Skin epidermis (tissue), 12 donors: ENCODE measurements around the gene PMEL.
A peak's percentile ranks its signal among the peaks of the same experiment; 100 is the strongest.
"Not testable (repeated sequence)": the region's sequence is repeated elsewhere in the genome, so short reads cannot be mapped to it uniquely, and the experiment has no call there.

Experiments
- H3K27ac ChIP-seq, 21 experiments: fragments of 200-600 bp; sonication (generic) in 11 of 21; one replicate each; pipeline ENCODE4 v1.5.0; 2020; ENCODE audit warnings: mild to moderate bottlenecking in 3 of 21, inconsistent platforms in 2 of 21, moderate library complexity in 2 of 21
- H3K4me3 ChIP-seq, 7 experiments: fragments of 200-600 bp; sonication (generic) in 2 of 7; one replicate each; pipeline ENCODE4 v1.5.0; 2020; ENCODE audit warnings: inconsistent platforms in 2 of 7, mild to moderate bottlenecking in 2 of 7, moderate library complexity in 1 of 7

Gene PMEL

DNA sequence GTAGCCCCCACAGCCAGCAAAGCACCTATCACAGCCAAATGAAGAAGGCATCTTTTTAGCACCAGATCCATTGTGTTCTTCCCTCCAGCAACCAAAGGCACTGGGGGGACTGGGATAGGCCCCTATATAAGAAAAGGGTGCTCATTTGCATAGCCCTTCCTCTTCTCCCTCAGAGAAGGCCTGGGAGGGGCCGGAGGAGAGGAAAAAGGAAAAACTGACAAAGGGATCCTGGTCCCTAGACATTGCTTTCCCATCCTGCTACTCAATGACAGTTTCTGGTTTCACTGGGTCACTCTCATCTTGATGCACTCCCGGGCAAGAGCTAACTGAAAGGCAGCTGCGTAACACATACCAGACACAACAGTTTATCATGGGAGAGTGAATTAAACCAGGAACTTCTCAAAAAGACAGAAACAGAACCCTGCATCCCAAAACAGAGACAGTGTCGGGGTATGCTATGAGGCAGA lies at the start of gene PMEL:
Gene PMEL (minus strand): TSS at position 102 of the 467 bp plus-strand sequence. CDS start 31 bp downstream, at position 71.
- Histone ChIP-seq H3K4me3 (peak within 1 kb of the TSS; percentile 56 to 91 (median 75)), H3K27ac (peak within 1 kb of the TSS; percentile 64 to 93 (median 81))

DNA sequence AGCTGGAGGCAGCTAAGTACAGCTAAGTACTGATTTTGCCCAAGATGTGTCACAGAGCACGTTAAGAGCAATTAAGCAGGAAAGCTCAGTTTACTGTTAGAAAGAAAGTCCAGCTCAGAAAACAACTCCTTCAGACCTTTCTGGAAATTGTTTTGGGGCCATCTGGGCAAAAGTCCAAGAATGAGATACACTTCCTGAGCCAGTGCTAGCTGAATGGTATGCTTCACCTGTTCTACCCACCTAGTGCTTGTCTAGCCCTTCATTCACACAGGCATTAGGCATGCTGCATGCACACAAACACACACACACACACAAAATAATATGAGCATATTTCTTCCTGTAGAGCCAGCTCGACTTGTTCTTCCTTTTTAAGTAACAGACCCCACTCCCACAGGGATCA lies 48.4 kb upstream of the PMEL start:
- H3K4me3 ChIP-seq = no peak overlapping the region
- no peak overlapping the region for H3K27ac ChIP-seq

DNA sequence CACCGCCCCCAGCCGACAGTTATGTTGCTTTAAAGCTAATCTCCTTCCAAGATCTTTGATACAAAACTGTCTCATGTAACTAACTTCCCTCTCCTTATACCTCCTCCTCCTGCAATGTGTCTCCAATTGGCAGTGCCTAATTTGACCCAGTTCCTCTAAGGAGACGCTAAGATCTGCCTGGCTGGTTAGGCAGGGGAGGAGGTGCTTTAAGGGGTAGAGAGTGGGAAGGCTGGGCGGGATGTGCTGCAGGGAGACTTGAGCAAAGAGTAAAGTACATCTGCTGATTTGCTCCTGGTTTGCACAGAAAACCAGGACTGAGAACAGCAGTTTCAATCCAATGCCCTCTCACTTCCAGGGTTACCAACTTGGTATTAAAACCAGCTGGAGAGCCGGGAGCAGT lies 47.6 kb upstream of the PMEL start:
- Histone ChIP-seq H3K4me3 (no peak overlapping the region), H3K27ac (no peak overlapping the region)

DNA sequence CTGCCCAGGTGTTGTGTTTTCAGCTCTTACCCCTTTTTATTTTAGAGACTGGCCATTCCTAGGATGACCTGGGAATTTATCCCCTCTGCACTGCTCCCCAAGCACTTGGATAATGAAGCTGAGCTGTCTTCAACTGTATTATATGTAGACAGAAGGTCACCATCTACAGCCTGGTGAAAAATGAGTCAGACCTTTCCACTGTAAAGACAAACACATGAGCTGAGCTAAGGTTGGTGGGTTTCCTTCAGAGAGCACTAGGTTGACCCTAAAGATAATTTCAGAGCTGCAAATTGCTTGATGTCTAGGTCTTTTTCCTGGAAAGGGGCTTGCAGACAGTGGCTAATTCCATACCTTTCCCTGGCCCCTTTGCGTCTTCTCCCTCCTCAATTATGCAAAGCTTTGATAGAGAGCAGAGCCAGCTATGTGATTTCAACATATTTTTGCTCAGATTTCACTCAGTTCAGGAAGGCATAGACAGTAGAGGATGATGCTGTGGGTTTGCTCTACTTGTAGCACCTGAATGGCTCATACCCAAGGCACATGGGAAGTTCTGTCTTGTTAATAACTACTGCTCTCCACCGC lies 45.8 kb upstream of the PMEL start:
- Histone ChIP-seq H3K4me3 (no peak overlapping the region), H3K27ac (no peak overlapping the region)

DNA sequence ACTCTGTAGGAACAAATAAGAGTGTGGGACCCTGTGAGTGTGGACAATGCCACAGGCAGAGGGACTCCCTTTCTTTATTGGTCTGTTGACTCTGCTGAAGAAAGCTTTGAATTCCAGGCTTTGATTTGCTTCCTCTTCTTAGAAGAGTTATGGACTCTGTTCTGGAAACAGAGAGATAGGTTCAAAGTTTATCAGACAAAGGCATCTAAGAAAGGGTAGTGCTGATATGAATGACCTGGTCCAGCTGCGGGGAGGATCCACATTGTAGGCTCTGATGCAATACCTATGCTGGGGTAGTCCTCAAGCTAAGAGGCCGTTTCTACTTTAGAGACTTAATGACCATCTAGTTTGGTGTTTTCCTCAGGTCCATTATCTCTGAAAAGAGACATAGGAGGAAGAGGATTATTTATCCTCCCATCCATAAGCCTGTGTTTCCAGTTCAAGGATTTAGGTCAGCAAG lies 44.3 kb upstream of the PMEL start:
- no peak overlapping the region for H3K4me3 ChIP-seq
- H3K27ac ChIP-seq = no peak overlapping the region

DNA sequence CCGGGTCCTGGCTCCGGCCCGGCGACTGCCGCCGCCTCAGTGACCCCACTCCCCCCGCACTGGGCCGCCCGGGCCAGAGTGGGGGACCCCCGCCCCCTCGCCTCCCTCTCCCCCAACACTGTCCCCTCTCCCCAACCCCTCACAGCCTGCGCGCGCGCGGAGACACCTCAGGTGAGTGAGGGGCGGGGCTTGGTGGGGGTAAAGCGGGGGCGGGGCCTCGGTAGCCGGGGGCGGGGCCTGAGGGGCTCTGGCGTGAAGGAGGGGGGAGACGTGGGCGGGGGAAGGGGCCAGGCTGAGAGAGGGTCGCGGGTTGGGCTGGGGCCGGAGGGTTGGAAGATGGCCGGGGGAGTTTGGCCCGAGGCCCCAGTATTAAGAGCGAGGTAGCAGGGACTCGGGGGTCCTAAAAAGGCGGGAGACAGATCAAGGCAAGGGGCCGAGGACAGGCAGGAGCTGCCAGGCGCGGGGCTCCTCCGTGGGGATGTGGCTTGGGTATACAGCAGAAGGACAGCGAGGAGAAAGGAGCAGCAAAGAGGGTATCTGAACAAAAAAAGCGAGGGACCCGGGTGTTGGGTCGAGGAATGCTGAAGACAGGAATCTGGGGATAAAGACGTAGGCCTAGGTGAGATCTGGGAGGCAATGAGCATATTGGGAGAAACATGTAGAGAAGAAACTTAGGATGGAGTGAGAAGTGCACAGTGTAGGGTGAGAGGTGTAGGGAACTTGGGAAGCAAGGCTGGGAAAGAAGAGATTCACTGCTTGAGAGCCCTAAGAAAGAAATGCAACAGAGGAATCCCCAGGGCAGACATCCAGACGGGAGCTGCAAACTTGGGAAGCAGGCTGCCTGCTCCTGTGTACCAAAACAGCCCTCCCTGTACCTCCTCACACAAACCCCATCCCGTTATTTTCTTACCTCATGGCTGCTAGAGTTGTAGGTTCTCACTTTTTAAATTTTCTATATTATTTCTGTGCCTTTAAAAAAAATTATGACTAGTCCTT lies 42.0 kb upstream of the PMEL start:
- Histone ChIP-seq H3K27ac (peak overlapping the region; percentile 65 to 97 (median 91)), H3K4me3 (peak overlapping the region; percentile 67 to 95 (median 83))

DNA sequence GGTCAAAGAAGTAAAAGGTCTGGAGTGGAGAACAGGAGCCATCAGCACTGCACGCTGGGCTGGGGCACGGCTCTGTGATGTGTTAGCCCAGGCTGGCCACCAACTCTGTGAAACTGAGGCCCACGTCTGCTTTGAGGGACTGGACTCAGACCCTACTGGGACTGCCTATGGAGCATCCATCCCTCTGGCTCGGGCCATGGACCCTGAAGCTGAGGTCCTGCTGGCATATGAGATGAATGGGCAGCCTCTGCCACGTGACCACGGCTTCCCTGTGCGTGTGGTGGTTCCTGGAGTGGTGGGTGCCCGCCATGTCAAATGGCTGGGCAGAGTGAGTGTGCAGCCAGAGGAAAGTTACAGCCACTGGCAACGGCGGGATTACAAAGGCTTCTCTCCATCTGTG lies 38.4 kb upstream of the PMEL start:
- H3K4me3 ChIP-seq = no peak overlapping the region

DNA sequence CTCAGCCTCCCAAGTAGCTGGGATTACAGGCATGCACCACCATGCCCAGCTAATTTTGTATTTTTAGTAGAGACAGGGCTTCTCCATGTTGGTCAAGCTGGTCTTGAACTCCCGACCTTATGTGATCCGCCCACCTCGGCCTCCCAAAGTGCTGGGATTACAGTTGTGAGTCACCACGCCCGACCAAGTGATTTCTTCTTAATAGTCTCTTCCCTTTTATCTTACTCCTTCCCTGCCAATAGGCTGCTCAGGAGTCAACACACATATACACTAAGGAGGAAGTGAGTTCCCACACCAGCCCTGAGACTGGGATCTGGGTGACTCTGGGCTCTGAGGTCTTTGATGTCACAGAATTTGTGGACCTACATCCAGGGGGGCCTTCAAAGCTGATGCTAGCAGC lies 37.5 kb upstream of the PMEL start:
- not testable (repeated sequence) for H3K4me3 ChIP-seq, H3K27ac ChIP-seq

More for the DNA sequence above, 38.4 kb upstream of the PMEL start:
- H3K27ac ChIP-seq = no peak overlapping the region

DNA sequence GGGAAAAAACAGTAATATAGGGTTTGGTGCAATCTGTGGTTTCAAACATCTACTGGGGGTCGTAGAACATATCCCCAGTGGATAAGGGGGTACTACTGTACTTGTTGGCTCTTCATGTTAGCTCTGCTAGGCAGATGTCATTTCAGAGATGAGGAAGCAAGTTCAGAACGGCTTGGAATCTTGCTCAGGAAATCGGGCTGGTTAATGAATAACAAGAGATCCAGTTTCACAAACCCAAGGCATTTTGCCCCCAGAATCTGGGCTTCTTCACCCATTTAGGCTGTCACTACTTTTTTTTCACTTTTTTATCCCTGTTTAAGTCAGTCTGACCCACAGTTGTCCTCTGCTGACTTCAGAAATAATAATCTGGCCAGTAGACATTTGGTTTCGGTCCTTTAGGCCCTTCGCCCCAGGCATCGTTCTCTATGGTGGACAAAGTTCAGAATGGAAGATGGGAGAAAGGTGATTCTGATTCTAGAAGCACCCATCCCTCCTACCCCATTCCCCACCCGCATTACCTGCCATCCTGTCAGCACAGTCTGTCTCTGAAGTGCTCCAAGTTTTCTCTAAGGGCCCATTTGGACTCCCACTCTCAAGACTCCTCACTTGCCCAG lies 35.8 kb upstream of the PMEL start:
- Histone ChIP-seq H3K4me3 (no peak overlapping the region), H3K27ac (no peak overlapping the region)

DNA sequence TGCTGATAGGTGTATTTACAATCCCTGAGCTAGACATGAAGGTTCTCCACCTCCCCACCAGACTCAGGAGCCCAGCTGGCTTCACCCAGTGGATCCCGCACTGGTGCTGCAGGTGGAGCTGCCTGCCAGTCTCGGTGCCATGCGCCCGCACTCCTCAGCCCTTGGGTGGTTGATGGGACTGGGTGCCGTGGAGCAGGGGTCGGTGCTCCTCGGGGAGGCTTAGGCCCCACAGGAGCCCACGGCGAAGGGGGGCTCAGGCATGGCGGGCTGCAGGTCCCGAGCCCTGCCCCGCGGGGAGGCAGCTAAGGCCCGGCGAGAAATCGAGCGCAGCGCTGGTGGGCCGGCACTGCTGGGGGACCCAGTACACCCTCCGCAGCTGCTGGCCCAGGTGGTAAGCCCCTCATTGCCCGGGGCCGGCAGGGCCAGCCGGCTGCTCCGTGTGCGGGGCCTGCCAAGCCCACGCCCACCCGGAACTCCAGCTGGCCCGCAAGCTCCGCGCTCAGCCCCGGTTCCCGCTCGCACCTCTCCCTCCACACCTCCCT lies 34.2 kb upstream of the PMEL start:
- Histone ChIP-seq H3K4me3 (peak overlapping the region in 1 of 7 experiments; percentile 23), H3K27ac (peak overlapping the region in 1 of 21 experiments; percentile 42)

DNA sequence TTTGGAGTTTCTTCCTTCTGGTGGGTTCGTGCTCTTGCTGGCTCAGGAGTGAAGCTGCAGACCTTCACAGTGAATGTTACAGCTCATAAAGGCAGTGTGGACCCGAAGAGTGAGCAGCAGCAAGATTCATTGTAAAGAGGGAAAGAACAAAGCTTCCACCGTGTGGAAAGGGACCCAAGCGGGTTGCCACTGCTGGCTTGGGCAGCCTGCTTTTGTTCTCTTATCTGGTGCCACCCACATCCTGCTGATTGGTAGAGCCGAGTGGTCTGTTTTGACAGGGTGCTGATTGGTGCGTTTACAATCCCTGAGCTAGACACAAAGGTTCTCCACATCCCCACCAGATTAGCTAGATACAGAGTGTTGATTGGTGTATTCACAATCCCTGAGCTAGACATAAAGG lies 33.7 kb upstream of the PMEL start:
- H3K27ac ChIP-seq, H3K4me3 ChIP-seq: not testable (repeated sequence)

DNA sequence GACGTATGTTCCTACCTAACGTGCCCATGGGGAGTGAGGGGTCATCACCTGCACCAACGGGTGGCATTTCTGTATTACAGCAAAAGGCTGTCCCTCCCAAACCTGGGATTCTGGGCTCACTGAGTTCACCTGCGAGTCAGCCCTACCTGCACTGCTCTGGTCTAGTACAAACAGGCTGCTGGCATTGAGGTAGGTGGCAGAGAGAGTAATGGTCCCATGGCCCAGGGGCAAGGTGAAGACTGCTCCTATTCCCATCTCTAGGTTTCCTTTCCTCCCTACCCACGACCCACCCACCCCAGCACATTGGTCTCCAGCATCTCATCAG lies 31.7 kb upstream of the PMEL start:
- peak overlapping the region in 18 of 21 experiments; percentile 25 to 80 (median 68) for H3K27ac ChIP-seq
- H3K4me3 ChIP-seq = peak overlapping the region; percentile 38 to 51 (median 41)

DNA sequence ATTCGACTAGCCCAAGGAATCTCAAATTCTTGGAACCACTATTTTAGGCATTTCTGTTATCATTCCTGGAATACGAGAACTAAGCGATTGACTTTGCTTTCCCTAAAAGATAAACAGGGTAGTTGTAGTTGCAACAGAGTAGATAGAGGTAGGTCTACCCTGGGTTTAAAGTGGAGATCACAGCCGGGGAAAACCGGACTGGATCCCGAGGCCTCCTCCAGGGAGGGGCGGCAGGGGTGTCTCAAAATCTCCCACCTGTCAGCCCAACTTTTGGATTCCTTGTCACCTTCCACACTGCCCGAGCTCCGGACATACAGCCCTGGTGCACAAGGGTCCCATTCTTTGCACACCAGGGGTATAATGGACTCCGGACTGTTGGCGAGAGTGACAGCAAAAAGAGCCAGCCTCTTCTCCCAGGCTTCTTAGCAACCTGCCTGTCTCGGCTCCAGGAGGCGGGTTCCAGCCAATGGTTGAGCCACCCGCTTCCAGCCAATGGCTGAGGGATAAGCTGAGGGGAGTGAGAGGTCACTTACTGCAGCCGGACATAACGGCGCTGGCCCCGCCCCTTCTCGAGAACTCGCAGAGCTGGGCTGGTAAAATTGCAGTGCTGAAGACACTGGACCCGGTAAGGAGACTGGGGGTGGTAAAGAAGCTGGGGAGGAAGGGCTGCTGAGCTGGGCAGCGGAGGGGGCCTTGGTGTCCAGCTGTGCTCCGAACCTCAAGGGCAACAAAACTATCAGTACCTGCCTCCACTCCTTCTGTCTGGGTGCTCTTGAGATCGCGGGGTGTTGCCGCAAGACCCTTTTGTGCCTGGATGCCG lies 31.1 kb upstream of the PMEL start, which contains the start of gene SUOX:
Gene SUOX (plus strand): TSS at position 562 of the 820 bp plus-strand sequence. CDS start 4,946 bp downstream, outside the sequence.
- Histone ChIP-seq H3K27ac (peak within 1 kb of the TSS; percentile 34 to 80 (median 67)), H3K4me3 (peak within 1 kb of the TSS; percentile 38 to 51 (median 41))

DNA sequence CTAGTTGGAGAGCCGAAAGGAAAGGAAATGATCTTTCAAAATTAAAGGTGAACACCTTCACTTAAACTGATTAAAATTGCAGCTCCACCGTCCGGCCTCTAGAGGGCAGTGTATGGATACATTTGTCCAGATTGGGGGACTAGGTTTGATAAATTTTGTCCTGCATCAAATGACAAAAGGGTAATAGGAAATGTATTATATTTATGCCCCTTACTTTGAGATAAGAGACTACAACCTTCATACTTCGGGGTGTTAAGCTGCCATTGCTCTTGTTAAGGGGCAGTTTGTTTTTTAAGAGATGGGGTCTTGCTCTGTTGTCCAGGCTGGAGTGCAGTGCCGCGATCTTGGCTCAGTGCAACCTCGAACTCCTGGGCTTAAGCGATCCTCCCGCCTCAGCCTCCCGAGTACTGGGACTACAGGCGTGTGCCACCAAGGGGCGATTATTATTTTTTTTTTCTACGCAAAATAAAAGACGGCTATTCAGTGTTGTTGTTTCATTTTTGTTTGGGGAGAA lies 30.4 kb upstream of the PMEL start:
- H3K4me3 ChIP-seq = peak overlapping the region; percentile 38 to 51 (median 41)
- peak overlapping the region in 18 of 21 experiments; percentile 18 to 76 (median 52) for H3K27ac ChIP-seq

DNA sequence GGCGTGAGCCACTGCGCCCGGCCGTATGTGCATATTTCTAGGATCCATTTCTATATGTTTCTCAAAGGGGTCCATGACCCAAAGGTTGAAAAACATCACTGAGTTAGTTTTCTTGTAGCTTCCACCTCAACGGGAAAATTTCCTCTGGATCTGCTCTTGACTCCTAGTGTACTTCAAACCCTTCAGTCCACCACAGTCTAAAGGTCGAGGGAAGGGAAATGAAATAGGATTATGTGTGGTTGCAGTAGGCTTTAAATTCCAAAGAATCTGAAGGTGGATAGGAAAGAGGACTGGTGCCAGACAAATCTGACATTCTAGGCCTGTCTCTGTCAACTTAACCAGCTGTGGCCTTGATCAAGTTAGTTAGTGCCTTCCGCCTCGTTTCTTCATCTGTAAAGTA lies 29.5 kb upstream of the PMEL start:
- peak overlapping the region in 2 of 21 experiments; percentile 8 to 10 for H3K27ac ChIP-seq

DNA sequence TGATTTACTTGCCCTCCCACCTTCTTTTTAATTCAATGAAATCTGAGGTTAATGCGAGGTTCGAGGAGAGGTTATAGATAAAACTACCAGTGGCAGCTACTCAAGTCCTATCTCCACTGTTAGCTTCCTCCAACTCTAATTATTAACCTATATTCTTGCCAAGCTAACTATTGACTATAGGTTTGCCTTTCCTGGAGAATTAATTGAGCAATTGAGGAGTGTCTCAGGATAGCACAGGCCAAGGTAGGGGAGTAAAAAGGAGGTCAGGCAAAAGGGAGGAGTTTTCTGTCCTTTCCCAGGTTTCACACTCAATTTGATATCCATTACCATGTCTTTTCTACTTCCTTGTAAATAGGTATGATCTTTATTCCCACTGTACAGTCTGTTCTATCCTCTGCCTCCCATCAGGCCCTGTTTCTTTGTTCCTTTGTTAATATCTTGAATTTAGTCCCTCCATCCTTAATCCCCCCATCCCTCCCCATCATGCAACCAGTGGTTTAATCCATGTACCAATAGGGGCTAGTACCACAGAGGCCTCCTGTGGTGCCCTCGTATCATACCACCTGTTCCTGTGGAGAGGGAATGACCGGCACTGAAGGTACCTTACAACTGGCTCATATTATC lies 27.5 kb upstream of the PMEL start:
- no peak overlapping the region for H3K27ac ChIP-seq
- H3K4me3 ChIP-seq = no peak overlapping the region

More for the DNA sequence above, 29.5 kb upstream of the PMEL start:
- H3K4me3 ChIP-seq = no peak overlapping the region

DNA sequence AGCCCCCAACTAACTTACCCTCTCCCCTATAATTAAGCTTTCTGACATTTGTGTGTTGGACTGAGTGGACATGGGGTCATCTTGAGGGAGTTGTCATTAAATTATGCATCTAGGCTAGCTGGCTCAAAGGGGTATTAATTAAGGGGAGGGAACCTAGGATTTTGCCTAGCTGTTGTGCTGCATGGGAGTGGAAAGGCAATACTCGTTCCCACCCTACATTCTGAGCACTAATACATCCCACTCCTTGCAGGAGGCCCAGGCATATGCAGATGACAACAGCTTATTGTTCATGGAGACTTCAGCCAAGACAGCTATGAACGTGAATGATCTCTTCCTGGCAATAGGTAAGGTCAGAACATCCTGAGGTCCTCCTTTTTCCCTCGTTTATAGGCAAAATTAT lies 25.3 kb upstream of the PMEL start:
- Histone ChIP-seq H3K4me3 (no peak overlapping the region), H3K27ac (no peak overlapping the region)

DNA sequence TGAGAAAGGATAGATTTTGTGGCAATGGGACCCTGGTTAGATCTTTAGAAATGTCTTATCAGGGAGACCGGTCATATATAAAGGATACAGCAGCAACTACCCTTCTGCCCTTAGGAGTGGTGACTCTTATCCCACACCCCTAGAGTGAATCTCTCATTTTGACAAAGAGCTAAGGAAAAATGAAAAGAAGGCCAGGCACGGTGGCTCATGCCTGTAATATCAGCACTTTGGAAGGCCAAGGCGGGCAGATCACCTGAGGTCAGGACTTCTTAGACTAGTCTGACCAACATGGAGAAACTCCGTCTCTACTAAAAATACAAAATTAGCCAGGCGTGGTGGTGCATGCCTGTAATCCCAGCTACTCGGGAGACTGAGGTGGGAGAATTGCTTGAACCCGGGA lies 20.1 kb upstream of the PMEL start:
- not testable (repeated sequence) for H3K27ac ChIP-seq, H3K4me3 ChIP-seq
